Fibroblast of villous mesenchyme (primary cell): ENCODE measurements around the gene SPRR1B. TPM values are rescaled to one million over a fixed set of nuclear protein-coding genes. Genes with fewer than 3 reads are reported as not detected.

Source experiments
- DNase-seq: peaks from one replicate; pipeline ENCODE4 v3.0.0-alpha.2; 2010; ENCODE audit warnings: low read depth
- H3K4me3 ChIP-seq: 2 replicates; pipeline ENCODE4 v1.5.1; 2011; ENCODE audit warnings: low read depth, mild to moderate bottlenecking, low read length
- CTCF ChIP-seq: IDR thresholded peaks from 2 replicates; pipeline ENCODE4 v1.5.1; 2012; ENCODE audit warnings: low read depth, mild to moderate bottlenecking, low read length; ENCODE audit not compliant: insufficient read depth
- small RNA-seq: library from RNA; depleted of rRNA; stranded (forward); fragments of <200 nt; gene quantifications from one replicate; pipeline ENCODE3, GENCODE V24; 2012
- total RNA-seq: library from RNA; depleted of rRNA; stranded (reverse); fragments of >200 nt; gene quantifications from 2 replicates; pipeline ENCODE4 v1.2.3, GENCODE V29; 2012

SPRR1B gene
- total RNA-seq, 1 donor, result not detected

DNA sequence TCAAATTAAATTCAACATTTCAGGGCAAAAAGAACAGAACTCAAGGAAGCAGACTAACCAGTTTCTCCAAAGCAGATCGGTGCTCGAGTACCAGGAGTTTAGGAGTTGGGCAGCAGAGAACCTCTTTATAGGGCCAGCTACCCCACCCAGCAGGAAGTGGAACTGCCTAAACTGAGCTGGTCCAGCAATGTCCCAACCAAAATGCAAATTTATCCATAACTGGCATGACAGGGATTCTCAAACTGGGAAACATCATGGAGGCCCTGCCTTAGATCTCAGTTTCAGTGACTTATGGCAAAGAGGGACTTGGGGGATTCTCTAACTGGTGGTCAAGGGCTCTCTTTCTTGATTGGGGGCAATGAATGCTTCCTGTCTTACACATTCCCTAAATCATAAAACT, 40.5 kb downstream of the SPRR1B start, which contains the start of gene SPRR2B:
SPRR2B (minus strand) TSS at position 101 of the 400 bp plus-strand sequence. CDS start 772 bp downstream, outside the sequence.
- H3K4me3 ChIP-seq, result no peak within 1 kb of the TSS
- TF ChIP-seq CTCF, result no peak
- no peak for DNase-seq

DNA sequence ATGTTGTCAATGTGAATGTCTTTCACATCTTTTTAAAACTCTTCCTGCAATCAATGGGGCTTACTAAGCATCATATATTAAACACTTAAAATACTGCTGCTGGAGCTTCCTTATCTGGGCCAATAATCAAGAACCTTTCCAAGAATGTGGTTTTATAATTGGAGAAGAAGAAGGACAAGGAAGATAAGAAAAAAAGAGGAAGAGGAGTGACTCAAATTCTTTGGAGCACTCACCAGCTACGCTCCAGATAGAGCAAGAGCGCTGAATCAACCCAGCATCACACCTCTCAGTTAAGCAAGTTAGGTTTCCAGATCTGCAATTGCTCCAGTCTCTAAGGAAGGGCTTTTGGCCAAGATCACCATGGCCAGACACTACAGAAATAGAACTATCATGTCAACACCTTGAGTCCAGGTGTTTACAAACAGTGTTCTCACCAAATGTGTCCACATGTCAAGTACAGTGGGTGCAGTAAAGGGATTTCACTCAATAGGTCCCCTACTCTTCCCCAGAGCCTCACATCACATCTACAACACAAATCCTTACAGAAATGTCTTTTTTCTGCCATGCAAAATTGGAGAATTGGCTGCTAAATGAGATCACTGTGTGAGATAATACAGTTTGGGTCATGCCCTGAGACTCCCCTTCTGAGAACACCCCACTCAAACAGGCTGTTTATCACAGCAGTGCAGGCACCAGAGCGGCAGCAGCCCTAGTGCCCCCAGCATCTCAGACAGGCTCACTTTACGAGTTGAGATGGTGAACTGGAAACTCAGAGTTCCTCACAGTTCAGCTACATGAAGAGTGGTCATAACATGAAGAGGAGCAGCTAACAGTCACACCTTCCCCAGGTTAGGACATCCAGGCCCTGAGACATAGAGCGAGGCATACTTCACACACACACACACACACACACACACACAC, 42.1 kb downstream of the SPRR1B start:
- DNase-seq, result no peak
- TF ChIP-seq CTCF, result no peak
- no peak overlapping the region for H3K4me3 ChIP-seq

GRCh38 chr1:153081736-153082135, 50.7 kb downstream of the SPRR1B start:
- DNase-seq, result no peak
- no peak overlapping the region for H3K4me3 ChIP-seq
- no peak for TF ChIP-seq CTCF

Small RNAs within 50 kb of the gene (small RNA-seq; reads per million reads assigned to genes)
- not detected for gene AL356867.1
- not detected for gene RF00322
- gene SPRR1A, result not detected

Other genes starting within 250 kb of the SPRR1B start
- not detected in 2 replicates for gene LCE1E, start 244.9 kb upstream of the SPRR1B start, total RNA-seq
- gene LCE1D, start 234.5 kb upstream of the SPRR1B start, total RNA-seq, result not detected in 2 replicates
- gene LCE1C, start 224.6 kb upstream of the SPRR1B start, total RNA-seq, result not detected in 2 replicates
- gene LCE1B, start 219.2 kb upstream of the SPRR1B start, total RNA-seq, result not detected in 2 replicates
- not detected in 2 replicates for gene LCE1A, start 203.7 kb upstream of the SPRR1B start, total RNA-seq
- not detected in 2 replicates for gene LCE6A, start 188.3 kb upstream of the SPRR1B start, total RNA-seq
- gene LCE7A, start 171.2 kb upstream of the SPRR1B start, total RNA-seq, result not detected in 2 replicates
- not detected in 2 replicates for gene SMCP, start 152.9 kb upstream of the SPRR1B start, total RNA-seq
- gene IVL, start 122.7 kb upstream of the SPRR1B start, total RNA-seq, result not detected in 2 replicates
- gene SPRR5, start 84.0 kb upstream of the SPRR1B start, total RNA-seq, result not detected in 2 replicates
- gene SPRR4, start 60.6 kb upstream of the SPRR1B start, total RNA-seq, result not detected in 2 replicates
- gene SPRR1A, start 47.1 kb upstream of the SPRR1B start, total RNA-seq, result not detected in 2 replicates
- not detected in 2 replicates for gene SPRR3, start 29.5 kb upstream of the SPRR1B start, total RNA-seq
- not detected in 2 replicates for gene SPRR2D, start 9.9 kb downstream of the SPRR1B start, total RNA-seq
- not detected in 2 replicates for gene SPRR2A, start 26.3 kb downstream of the SPRR1B start, total RNA-seq
- not detected in 2 replicates for gene SPRR2B, start 40.4 kb downstream of the SPRR1B start, total RNA-seq
- not detected in 2 replicates for gene SPRR2E, start 63.3 kb downstream of the SPRR1B start, total RNA-seq
- gene SPRR2F, start 82.3 kb downstream of the SPRR1B start, total RNA-seq, result not detected in 2 replicates
- gene SPRR2G, start 119.7 kb downstream of the SPRR1B start, total RNA-seq, result not detected in 2 replicates
- gene LELP1, start 172.2 kb downstream of the SPRR1B start, total RNA-seq, result not detected in 2 replicates
- under 0.01 TPM in 1 of 2 replicates, not detected in the other for gene PRR9, start 186.4 kb downstream of the SPRR1B start, total RNA-seq
- not detected in 2 replicates for gene LORICRIN, start 228.5 kb downstream of the SPRR1B start, total RNA-seq